K562 (cell line): Measurements from ENCODE around the gene GNG3. TPM values are rescaled to one million over a fixed set of nuclear protein-coding genes. Genes with fewer than 3 reads are reported as not detected.

Source experiments
- ZNF592 ChIP-seq: fragments of 450-650 bp; IDR thresholded peaks from 2 replicates; pipeline ENCODE4 v1.6.1; 2017; ENCODE audit warnings: antibody characterized with exemption, mild to moderate bottlenecking
- polyA plus RNA-seq, 8 experiments: library from polyadenylated mRNA; depleted of rRNA in 4 of 8; stranded (reverse) in 5 of 8; unstranded in 3 of 8; fragments of >200 nt; fragmentation: Nextera tagmentation in 2 of 8; fragmentation: Illumina TruSeq in 1 of 8; extraction: Ambion mirVana in 2 of 8; extraction: Trizol in 1 of 8; gene quantifications; 2 replicates each; pipeline versions ENCODE4 v1.2.1 to v1.2.3, GENCODE V29; 2011 to 2014; ENCODE audit warnings: inconsistent platforms in 1 of 8, missing spikeins in 1 of 8
- total RNA-seq, 7 experiments: library from RNA; depleted of rRNA in 6 of 7; stranded (reverse); fragments of >200 nt in 6 of 7; fragmentation: Illumina TruSeq in 2 of 7; extraction: Trizol in 2 of 7; gene quantifications; 2 replicates each; pipeline versions ENCODE4 v1.2.1 to v1.2.3, GENCODE V29; 2011 to 2021; ENCODE audit warnings: low replicate concordance in 1 of 7
- TF ChIP-seq, protein P1 (sequence below), 2 experiments: fragments of 450-650 bp; IDR thresholded peaks; 2 replicates each; pipeline ENCODE4 v1.6.1; 2016

The GNG3 gene
- total and polyA plus RNA-seq, 9 of the 15 experiments (the other 6 are each of a cell fraction or from before 2014, with no cell fraction given) = 0.07 TPM; not detected in 8

GRCh38 chr11:62671236-62671607, 36.3 kb upstream of the GNG3 start (continued):
- TF ChIP-seq ZNF592 = peak; percentile 40; the same call in 1 of the 2 replicates
- TF ChIP-seq, protein P1, sequence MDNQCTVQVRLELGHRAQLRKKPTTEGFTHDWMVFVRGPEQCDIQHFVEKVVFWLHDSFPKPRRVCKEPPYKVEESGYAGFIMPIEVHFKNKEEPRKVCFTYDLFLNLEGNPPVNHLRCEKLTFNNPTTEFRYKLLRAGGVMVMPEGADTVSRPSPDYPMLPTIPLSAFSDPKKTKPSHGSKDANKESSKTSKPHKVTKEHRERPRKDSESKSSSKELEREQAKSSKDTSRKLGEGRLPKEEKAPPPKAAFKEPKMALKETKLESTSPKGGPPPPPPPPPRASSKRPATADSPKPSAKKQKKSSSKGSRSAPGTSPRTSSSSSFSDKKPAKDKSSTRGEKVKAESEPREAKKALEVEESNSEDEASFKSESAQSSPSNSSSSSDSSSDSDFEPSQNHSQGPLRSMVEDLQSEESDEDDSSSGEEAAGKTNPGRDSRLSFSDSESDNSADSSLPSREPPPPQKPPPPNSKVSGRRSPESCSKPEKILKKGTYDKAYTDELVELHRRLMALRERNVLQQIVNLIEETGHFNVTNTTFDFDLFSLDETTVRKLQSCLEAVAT (IDR thresholded peaks at IDR 0.05) = peak in 1 of 2 experiments; percentile 75; a peak in 1 of 4 replicates
